Body of pancreas (tissue), 4 donors: ENCODE measurements around the gene GPRIN1.
"Not testable (repeated sequence)": the region's sequence is repeated elsewhere in the genome, so short reads cannot be mapped to it uniquely, and the experiment has no call there.

Experiments used
- CTCF ChIP-seq, 7 experiments: fragments of 450-650 bp in 4 of 7; fragments of 200-600 bp in 3 of 7; sonication (generic) in 3 of 7; IDR thresholded peaks; one replicate each; pipeline ENCODE4 v1.5.1; 2016 to 2019; ENCODE audit warnings: antibody characterized with exemption in 7 of 7
- POLR2A ChIP-seq, 3 donors: fragments of 450-650 bp; IDR thresholded peaks; one replicate each; pipeline ENCODE4 v1.6.1; 2016; ENCODE audit warnings: antibody characterized with exemption in 3 of 3, mild to moderate bottlenecking in 2 of 3

- not testable (repeated sequence) for TF ChIP-seq CTCF, POLR2A (IDR thresholded peaks at IDR 0.05)
Observed at GRCh38 chr5:176599749-176600430, 10.1 kb downstream of the GPRIN1 start.
